HepG2 (cell line): ENCODE data around the gene CCDC148. TPM values are rescaled to one million over a fixed set of nuclear protein-coding genes. Genes with fewer than 3 reads are reported as not detected.

Experiments used
- ATRX ChIP-seq: sonication (generic); formaldehyde crosslinking; IDR thresholded peaks from 2 replicates; pipeline ENCODE4 v1.4.0; 2020; ENCODE audit warnings: missing genetic modification reagents, borderline replicate concordance
- CREB3 ChIP-seq: sonication (generic); formaldehyde crosslinking; IDR thresholded peaks from 2 replicates; pipeline ENCODE4 v1.5.0; 2020; ENCODE audit warnings: missing genetic modification reagents
- SKIL ChIP-seq: sonication (generic); formaldehyde crosslinking; IDR thresholded peaks from 2 replicates; pipeline ENCODE4 v1.8.0; 2022; ENCODE audit warnings: missing genetic modification reagents, mild to moderate bottlenecking, moderate library complexity, borderline replicate concordance
- SRSF4 ChIP-seq: fragments of 200-400 bp; formaldehyde crosslinking; IDR thresholded peaks from one replicate; pipeline ENCODE4 v1.6.1; 2018; ENCODE audit warnings: mild to moderate bottlenecking, low read depth, low read length, moderate library complexity; ENCODE audit not compliant: poor library complexity, severe bottlenecking
- TP53 ChIP-seq: sonication (generic); formaldehyde crosslinking; conservative IDR thresholded peaks from 2 replicates; pipeline ENCODE4 v1.4.0; 2020; ENCODE audit warnings: missing genetic modification reagents
- ZBTB2 ChIP-seq: sonication (generic); formaldehyde crosslinking; IDR thresholded peaks from 2 replicates; pipeline ENCODE4 v1.8.0; 2022; ENCODE audit warnings: low read depth, missing genetic modification reagents
- ZBTB7B ChIP-seq: sonication (generic); formaldehyde crosslinking; IDR thresholded peaks from 2 replicates; pipeline ENCODE4 v1.4.0; 2020; ENCODE audit warnings: missing genetic modification reagents
- ZFP91 ChIP-seq: sonication (generic); formaldehyde crosslinking; IDR thresholded peaks from 2 replicates; pipeline ENCODE4 v1.9.0; 2022; ENCODE audit warnings: missing genetic modification reagents, mild to moderate bottlenecking, borderline replicate concordance
- ZNF180 ChIP-seq: sonication (generic); formaldehyde crosslinking; IDR thresholded peaks from 2 replicates; pipeline ENCODE4 v1.4.0; 2020; ENCODE audit warnings: low read depth, missing genetic modification reagents, borderline replicate concordance
- ZNF513 ChIP-seq: sonication (generic); formaldehyde crosslinking; conservative IDR thresholded peaks from 2 replicates; pipeline ENCODE4 v1.5.0; 2020; ENCODE audit warnings: missing genetic modification reagents
- ZNF550 ChIP-seq: sonication (generic); formaldehyde crosslinking; IDR thresholded peaks from 2 replicates; pipeline ENCODE4 v1.4.0; 2020; ENCODE audit warnings: mild to moderate bottlenecking, missing genetic modification reagents, borderline replicate concordance
- ZNF609 ChIP-seq: sonication (generic); formaldehyde crosslinking; IDR thresholded peaks from 2 replicates; pipeline ENCODE4 v1.4.0; 2020; ENCODE audit warnings: mild to moderate bottlenecking, missing genetic modification reagents, borderline replicate concordance
- polyA plus RNA-seq, 8 experiments: library from polyadenylated mRNA; depleted of rRNA in 3 of 8; stranded (reverse) in 7 of 8; unstranded in 1 of 8; fragments of >200 nt; fragmentation: Illumina TruSeq in 4 of 8; extraction: Trizol in 4 of 8; gene quantifications; 2 replicates each; pipeline versions ENCODE4 v1.2.1 to v1.2.3, GENCODE V29; 2011 to 2016; ENCODE audit warnings: low read depth in 4 of 8, missing spikeins in 1 of 8, mixed read lengths in 1 of 8; ENCODE audit not compliant: insufficient read depth in 1 of 8
- total RNA-seq, 5 experiments: library from RNA; depleted of rRNA; stranded (reverse); fragments of >200 nt; fragmentation: Illumina TruSeq; extraction: Trizol; gene quantifications; 2 replicates each; pipeline ENCODE4 v1.2.3, GENCODE V29; 2016; ENCODE audit warnings: low read depth in 1 of 5

CCDC148 gene
- total and polyA plus RNA-seq, 2 of the 13 experiments (the other 11 are each of a cell fraction or from before 2014, with no cell fraction given) = 0.30 to 0.49 TPM

GRCh38 chr2:158127380-158127804 lies 329.2 kb downstream of the CCDC148 start (continued):
- TF ChIP-seq ZNF609 (CRISPR knock-in tag) = peak; percentile 88
- TF ChIP-seq ZNF550 (CRISPR knock-in tag) = no peak
- no peak for TF ChIP-seq ZNF180 (CRISPR knock-in tag)
- TF ChIP-seq ZFP91 (CRISPR knock-in tag) = no peak
- TF ChIP-seq TP53 (CRISPR knock-in tag) = no peak
- TF ChIP-seq SRSF4 = no peak
- no peak for TF ChIP-seq ATRX (CRISPR knock-in tag)
- TF ChIP-seq SKIL (CRISPR knock-in tag) = peak; percentile 51; the same call in 1 of the 2 replicates
- TF ChIP-seq ZNF513 (CRISPR knock-in tag) = no peak
- TF ChIP-seq ZBTB2 = no peak
- no peak for TF ChIP-seq CREB3
- TF ChIP-seq ZBTB7B (CRISPR knock-in tag) = peak; percentile 82; the same call in 1 of the 2 replicates
